NCI-H2196 (cell line): Measurements from ENCODE around the gene ARHGEF12.

ENCODE experiments used
- DNase-seq: peaks from one replicate; lab custom pipeline; 2025; ENCODE audit not compliant: unreplicated experiment; lab: John Stamatoyannopoulos, UW

The ARHGEF12 gene

DNA sequence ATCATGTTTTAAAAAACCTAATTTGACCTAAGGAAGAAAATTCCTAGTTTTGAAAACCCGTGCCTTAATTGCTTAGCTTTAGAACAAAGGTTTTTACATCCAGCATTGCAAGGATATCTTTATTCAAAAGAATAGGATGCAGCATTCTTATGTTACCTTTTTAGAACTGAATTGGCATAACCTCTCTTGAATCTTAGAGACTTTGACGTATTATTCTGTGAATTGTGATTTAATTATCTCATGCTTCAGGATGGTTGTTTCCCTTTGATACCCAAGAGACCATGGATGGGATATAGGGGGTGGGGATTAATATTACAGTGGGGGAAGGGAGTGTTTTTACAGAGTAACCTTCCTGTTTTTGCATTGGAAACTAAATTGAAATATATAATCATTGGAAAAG is 49.4 kb downstream of the ARHGEF12 start:
- no peak for DNase-seq

DNA sequence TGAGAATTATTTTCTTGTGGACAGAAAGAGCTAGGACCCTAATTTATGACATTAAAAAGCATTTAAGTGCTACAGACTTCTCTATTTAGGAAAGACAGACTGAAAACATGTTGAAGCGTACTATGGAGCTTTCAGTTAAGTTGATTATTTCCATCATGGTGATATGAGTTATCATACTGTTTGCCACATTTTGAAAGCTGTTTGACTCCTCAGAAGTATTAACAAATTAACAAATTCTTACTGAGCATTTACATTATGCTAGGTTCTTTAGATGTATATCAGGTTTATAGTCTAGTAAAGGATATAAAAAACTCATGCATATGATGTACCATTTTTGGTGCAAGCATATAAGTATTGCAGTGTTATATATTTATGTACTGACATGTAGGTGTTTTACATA is 50.1 kb downstream of the ARHGEF12 start:
- no peak for DNase-seq

DNA sequence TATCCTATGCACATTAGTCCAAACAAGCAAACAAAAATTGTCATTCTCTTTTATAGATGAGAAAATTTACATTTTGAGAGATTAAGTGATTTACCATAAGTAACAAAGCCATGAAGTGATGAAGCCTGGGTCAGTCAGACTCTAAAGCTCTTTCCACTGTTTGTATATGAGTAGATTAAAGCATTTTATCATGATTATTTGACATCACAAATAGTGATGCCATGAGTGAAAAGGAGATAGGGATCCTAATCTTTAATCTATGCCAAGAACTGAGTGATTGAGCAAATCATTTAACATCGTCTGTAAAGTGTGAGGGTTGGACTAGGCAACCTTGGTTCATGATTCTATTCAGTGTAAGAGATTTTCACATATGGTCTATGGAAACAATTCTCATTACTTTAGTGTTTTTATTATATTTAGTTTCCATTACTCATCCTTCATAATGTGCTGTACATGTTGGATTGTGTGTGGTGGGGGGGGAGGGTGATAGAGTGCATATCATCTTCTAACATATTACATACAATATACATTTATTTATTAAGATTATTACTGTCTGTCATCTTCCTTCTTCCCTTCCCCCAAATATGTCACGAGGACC is 50.7 kb downstream of the ARHGEF12 start:
- no peak for DNase-seq

DNA sequence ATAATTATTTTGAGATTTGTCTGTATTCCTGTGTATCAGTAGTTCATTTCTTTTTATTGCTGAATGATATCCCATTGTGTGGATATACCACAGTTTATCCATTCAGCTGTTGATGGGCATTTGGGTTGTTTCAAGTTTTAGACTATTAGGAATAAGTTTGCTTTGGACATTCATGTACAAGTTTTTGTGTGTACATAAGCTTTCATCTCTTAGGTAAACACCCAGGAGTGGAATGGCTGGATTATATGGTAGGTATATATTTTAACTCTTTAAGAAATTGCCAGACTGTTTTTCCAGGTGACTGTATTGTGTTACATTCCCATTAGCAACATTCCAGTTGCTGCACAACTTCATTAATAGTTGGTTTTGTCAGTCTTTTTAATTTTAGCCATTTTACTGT is 52.0 kb downstream of the ARHGEF12 start:
- DNase-seq, result no peak

DNA sequence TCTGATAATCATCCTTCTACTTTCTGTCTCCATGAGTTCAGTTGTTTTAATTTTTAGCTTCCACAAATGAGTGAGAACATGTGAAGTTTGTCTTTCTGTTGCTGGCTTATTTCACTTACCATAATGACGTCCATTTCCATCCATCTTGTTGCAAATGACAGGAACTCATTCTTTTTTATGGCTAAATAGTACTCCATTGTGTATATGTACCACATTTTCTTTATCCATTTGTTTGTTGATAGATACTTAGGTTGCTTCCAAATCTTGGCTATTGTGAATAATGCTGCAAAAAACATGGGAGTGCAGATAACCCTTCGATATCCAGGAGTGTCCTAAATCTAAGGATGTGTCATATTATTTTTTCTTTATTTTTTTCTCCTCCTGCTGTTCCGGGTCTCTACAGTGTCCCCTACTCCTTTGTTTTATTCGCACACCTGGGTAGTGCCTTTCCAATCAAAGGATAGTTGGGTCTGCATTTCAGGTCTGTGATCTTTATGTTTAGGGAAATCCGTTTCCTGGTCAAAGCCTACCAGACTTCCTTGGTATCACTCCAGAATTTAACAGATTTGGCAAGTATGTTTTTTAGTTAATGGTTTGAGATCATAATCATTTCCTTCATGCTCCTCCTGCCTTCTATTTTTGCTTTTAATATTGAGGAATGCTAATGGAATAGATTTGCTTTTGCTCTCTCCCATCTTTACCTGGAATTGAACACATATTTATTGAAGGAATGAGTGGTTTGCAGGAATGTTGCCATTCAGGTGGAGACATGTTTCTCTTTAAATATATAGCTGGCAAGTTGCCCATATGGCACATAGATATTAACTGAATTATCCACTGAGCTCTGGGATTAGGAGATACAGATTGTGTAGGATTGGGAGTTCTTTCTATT is 53.7 kb downstream of the ARHGEF12 start:
- DNase-seq, result no peak

DNA sequence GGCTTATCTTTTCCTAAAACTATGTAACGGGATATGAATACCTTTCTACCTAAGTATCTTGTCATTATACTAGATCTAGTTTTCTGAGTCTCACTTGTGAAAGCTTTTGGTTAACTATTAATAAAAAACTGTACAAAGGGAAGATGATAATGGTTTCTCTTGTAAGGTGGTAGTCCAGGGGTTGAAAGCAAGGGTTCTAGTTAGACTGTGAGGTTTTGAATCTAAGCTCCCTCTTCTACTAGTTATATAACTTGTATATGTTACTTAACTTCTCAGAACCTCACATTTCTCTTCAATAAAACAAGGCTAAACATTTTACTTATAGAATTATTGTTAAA is 54.3 kb downstream of the ARHGEF12 start:
- no peak for DNase-seq

DNA sequence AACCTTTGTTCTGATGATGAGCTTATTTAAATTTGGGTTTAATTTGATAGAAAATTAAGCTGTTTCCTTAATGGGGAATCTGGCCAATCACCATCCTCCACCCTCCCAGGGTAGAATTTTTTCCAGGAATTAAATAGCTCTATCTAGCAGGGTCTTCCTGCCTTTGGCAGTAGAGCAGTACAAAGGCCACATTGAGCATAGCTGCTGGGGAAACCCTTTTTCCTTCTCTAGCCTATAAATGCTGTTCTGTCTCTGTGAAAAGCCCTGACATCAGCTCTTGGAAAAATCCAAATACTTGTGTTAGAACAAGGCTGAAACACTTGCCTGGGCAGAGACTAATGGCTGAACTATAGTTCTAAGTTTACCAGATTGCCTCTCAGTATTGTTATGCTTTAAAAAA is 55.1 kb downstream of the ARHGEF12 start:
- no peak for DNase-seq

DNA sequence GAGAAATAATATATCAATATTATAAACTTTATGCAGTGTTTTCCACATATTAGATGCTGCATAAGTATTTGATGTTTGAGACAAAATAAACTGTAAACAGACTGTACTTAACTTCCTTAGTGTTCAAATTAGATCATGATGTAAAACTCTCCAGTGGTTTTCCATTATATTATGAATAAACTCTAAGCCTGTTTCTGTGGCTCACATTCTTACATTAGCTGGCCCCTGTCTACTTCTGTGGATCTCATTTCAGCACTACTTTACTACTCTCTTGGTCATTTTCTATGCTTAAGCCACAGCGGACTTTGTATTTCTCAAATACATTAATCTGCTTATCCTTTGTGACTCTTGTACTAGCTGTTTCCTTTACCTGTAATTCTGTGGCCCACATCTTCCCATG is 55.6 kb downstream of the ARHGEF12 start:
- DNase-seq, result no peak

DNA sequence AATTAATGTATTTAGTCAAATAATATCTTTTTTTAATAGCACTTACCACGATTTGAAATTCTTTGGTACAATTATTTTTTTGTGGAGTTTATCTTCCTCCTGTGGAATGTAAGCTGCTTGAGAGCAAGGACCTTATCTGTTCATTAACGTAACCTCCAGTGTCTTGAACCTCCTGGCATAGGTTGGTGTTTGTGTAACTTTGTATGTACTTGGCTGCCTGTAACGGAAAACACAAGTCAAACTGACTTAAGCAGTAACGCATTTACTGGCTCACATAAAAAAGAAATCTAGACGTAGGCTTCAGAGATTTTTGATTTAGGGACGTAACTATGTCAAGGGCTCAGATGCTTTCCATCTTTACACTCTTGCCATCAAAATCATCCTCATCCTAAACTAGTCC is 56.1 kb downstream of the ARHGEF12 start:
- DNase-seq, result no peak

DNA sequence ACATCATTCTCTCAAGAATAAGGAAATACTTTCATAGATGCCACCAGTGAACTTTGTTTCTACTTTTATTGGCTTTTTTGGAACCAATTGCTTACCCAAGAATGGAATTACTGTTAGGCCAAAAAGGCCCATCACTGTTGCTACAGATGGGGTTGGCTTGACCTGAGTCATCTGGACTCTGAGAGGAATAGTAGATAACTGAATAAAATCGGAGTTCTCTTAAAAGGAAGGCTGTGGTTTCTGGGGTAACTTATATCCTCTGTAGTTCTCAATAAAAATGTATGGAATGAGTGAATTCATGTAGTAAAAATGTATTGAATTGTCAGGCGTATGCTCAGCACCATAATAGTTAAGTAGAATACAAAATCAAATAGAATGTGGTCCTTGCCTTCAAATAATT is 56.6 kb downstream of the ARHGEF12 start:
- no peak for DNase-seq

DNA sequence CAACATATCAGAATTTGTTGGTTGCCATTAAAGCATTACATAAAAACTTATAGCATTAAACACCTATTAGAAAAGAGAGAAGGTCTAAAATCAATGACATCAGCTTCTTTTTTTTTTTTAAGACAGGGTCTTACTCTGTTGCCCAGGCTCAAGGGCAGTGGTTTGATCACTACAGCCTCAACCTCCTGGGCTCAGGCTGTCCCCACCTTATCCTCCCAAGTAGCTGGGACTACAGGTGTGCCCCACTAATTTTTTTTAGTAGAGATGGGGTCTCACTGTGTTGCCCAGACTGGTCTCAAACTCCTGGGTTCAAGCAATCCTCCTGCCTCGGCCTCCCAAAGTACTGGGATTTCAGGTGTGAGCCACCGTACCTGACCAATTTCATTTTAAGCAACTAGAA is 57.9 kb downstream of the ARHGEF12 start:
- DNase-seq, result no peak

DNA sequence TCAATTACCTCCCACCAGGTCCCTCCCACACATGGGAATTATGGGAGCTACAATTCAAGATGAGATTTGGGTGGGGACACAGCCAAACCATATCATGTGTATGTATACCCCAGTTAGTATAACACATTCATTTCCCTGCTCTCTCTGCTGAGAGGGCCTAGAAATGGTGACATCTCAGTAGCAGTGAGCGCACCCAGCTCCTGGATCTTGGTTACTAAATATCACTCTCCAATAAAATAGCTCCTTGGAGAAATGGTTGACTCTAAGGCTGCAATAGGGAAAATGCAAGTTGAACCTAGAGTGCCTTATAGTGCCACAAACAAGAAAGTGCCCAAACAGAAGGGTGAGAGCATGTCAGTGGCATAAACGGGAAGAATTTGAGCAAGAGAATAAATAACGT is 59.6 kb downstream of the ARHGEF12 start:
- DNase-seq, result no peak

DNA sequence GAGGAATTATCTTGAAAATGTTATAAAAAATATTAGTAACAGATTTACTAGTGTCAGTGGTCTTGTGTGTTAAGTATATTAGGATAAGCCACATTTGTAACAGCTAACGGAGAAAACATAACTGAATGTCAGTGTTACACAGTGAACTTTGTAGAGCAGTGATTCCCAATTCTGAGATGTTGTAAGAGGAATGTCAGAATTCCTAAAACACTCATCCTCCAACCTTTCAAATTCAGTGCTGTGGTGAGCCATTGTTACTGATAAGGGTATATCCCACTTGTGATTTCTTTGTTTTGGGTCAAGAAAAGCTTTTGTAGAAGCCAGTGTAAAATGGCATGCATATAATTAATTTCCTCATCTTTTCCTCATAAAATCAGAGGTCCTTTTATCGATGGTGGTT is 61.9 kb downstream of the ARHGEF12 start:
- no peak for DNase-seq

DNA sequence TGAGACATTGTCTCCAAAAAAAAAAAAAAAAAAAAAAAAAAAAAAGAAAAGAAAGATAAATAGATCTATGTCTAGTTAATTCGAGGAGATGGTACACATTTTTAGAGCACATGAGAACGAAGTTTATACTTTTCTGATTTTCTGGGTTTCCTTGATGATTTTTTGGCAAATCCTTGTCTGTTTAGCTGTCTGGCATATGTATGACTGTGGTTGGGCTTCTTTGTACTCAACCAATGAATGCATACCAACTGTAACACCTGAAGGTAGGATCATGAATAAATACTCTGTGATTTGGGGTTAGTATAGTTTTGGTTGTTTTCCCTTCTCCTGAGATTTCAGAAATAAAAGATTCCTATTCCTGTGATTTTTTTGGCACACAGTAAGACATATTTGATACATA is 63.1 kb downstream of the ARHGEF12 start:
- peak; percentile 4 for DNase-seq

DNA sequence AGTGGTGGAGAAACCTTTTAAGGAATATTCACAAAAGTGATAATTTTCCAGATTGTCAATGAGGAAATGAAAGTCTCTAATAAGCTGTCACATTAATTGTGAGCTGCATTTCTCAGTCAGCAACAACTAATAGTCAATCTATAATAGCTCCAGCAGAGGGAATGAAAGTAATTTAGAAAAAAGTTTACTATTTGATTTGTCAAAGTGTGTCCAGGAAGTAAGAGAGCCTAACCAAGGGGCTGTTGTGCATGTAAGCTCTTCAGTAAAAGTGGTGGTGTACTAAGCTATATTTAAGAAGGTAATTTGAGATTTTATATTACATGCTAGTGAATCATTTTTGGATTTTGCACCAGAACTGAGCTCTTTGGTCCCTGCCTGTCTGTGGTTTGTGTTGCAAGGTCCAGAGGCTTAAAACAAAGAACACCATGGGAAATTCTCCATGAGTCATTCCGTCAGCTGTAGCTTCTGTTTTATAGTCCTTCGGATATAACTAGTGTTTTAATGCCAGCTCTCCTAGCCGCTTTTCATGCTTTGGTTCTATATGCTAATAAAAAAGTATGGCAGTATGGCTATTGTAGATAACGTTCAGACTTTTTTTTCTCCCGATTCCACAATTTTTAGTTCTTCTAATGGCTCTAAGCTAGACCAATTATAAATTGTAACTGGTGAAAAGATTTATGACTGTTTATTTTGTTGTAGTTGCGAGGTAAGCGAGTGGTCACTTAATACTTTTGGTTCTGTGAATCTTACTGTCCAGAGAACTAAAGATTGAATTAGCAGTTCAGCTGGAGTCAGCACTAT is 64.6 kb downstream of the ARHGEF12 start:
- DNase-seq, result peak; percentile 25

DNA sequence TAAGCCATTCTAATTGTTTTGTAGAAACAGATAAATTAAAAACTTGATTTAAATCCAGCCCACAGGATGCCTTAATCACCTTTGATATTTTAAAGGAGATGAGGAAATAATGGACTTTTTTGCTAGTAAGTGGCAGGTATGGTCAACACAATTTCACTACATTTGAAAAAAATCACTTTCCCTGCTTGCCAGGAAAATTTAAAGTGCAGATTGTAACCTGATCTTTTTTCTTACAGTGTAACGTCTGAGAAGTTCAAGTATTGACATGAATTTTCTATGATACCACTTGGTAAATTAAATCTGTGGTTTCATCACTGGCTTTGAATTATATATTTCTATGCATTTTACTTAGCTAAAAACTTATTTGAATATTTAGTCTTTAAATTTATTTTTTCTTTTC is 65.3 kb downstream of the ARHGEF12 start:
- DNase-seq, result no peak

DNA sequence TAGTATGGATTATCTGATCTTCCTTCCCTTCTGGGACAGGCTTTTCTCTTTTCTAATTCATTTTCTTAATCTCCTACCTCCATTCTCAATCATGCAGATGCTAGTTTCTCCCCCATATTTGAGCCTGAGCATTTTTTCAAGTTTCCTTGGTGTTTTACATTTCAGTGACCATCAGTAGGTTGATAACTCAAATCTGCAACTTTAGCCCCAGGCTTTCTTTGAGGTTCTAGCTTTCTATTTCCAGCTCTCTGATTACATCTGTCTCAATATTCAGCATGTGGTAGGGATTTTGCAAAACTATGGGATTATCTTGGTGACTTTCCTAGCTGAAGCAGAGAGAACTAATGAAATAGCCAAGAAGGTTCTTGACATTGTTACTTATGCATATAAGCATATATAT is 67.8 kb downstream of the ARHGEF12 start:
- no peak for DNase-seq

DNA sequence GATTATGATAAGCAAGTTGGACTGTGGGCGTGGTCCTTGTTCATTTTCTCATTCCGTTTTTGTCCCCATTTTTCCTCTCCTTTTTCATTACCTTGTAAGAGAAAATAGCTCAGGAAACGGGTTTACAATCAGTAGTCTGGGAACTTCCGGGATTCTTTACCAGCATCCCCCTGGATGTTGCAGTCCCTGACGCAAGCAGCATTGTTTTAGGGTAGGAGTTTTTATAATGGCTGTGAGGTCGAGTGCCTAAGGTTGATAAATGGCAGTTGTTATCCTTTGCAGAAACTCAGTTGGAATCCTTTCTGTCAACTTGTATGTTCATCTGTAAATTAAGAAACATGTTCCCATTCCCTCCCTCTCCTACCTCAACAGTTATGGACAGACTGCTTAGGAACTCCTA is 68.3 kb downstream of the ARHGEF12 start:
- DNase-seq, result no peak

DNA sequence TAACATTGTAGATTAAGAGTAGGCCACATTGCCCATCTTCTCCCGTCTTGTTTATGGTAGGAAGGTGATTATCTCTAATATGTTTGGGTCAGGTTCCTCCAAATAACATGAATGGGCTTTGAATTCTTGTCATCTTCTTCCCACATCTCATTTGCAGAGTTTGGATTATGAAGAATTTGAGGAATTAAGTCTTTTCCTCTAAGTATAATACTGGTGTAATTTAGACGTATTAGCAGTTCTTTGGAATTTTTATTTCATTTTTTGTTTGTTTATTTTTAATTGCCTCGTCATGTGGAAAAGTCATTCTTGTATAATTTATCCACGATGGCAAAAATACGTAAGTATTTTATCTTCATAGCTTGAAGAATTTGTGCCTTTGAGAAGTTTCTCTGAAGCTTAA is 73.4 kb downstream of the ARHGEF12 start:
- DNase-seq, result no peak

DNA sequence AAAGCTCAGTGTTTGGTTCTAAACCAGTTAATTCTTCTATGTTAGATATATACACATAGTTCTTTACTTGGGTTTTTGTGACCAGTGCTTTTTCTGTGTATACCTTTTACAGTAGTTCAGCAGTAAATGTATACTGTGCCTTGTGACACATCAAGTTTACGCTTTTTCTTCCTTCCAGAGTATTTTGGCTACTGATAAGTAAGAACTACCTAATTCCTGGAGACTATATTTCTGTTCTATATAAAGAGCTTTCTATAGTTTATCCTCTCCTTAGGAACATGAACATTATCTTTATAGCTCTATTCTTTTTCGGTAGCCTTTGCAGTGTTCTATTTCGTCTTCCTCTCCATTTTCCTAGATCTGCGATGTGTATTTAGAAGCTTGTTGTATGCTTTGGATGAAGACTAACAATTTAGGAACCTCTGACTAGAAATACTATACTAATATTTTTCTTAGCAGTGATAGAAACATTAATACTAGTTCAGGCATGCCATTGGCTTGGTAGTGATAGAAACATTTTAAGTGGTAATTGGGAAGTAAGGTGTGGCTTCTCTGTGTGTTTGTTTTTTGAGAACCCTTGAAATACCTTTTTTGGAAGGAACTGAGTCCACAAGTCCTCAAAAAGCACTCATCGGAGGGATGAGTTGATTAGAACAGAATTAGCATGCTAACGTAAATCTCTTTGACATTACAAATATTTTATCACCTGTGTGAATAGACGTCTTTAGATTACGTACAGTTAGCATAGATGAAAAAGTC is 74.6 kb downstream of the ARHGEF12 start:
- DNase-seq, result no peak

DNA sequence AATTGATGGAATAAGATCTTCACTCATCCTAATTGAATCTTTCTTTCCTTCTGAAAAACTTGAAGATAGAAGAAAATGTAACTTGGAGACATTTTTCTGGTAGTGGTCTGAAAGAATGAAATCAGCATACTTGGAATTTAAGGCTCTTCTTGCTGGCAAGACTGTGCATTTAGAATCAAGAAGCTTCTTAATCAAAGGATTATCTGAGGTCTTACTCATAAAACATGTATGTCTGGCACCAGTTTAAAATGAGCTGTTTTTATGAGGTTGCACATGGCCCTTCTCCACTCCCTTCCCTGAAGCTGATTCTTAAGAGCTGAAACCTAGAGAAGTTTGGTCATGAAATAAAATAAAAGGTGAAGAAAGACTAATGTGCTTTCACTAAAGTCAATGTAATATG is 77.3 kb downstream of the ARHGEF12 start:
- no peak for DNase-seq
